DMS79 (cell line): ENCODE measurements around the gene MYO16.
A peak's percentile ranks its signal among the peaks of the same experiment; 100 is the strongest.

Experiments
- DNase-seq: peaks from one replicate; lab custom pipeline; 2025; lab: John Stamatoyannopoulos, UW

Gene MYO16

DNA sequence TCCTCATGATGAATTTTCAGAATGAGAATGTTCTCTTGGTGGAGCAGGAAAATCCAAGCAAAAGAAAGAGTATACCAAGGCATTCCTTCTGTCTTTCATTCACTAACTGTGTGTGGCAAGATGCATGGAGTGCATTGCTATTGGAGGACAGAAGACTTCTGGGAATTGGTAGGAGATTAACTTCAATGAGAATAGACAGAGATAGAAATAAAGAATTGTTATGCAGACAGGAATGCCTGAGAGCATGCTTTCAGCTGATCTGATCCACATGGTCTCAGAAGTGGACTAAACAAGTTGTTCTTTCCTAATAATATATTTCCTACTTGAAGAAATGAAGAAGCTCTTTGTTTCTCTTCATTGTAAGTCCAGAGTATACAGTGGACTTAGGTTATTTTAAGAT lies 303.6 kb downstream of the MYO16 start:
- DNase-seq: no peak

DNA sequence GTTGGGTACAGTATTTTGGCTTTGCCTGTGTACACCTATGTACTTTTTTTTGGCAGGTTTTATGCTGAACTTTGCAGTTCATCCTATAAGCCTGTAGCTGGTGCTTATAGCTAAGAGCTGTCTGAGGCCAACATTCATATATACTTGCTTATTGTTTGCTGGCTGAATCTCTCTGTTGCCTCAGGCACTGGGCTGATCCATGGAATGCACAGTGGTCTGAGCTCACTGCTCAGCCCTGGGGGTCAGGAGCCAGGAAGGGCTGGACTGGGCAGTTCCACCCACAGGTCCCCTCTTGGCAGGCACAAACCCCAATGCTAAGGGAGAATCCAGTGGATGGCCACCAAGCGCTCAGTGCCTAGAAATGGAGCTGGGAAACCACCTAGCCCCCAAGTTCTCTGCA lies 308.7 kb downstream of the MYO16 start:
- DNase-seq: no peak

DNA sequence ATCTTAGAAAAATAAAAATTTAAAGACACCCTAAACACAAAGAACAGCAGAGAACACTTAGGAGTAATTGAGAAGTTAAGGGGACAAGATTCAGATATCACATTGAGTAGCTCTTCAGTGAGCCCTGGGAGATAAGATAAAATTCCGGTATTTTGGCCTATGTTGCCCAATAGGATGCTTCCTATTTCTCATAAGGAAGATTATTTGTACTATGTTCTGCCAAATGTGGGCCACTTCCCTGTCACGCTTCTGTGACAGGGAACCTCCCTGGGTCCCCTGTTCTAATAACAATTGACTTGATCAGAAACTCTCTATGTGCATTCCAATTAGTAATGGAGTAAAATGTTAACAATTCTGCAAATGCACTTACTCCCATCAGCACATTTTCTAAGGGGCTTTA lies 310.7 kb downstream of the MYO16 start:
- DNase-seq: no peak

DNA sequence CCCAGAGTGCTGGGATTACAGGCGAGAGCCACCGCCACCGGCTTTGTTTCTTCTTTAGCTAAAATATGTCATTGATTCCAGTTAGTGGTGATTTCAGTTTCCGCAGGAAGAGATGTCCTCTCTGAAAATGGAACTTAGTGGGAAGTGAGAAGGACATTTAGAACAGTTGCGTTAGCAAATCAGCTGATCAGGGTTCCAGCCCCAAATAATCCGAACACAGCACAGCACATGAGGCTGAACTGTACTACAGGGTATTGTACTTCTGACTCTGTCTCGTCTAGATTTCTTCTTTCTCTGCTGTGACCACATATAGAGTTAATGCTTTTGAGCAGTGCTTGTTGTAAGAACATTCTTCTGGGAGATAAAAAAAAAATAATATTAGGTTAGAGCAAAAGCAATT lies 314.4 kb downstream of the MYO16 start:
- no peak for DNase-seq

DNA sequence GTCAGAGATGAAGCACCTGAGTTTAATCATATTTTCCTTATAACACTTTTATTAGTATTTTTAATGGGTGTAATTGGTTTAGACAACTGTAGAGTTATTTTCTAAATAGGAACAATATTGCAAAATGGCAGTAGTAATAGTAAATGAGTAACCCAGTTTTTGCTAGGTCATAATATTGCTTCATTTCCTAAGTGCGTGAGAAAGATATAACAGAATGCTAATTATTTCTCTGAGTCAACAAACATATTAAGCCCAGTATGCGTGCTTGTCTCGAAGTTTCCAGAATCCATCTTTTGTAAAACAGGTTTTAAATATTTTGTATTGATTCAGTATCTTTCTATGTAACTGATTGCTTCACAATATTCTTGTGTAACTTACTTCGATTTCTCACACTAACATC lies 315.3 kb downstream of the MYO16 start:
- no peak for DNase-seq

DNA sequence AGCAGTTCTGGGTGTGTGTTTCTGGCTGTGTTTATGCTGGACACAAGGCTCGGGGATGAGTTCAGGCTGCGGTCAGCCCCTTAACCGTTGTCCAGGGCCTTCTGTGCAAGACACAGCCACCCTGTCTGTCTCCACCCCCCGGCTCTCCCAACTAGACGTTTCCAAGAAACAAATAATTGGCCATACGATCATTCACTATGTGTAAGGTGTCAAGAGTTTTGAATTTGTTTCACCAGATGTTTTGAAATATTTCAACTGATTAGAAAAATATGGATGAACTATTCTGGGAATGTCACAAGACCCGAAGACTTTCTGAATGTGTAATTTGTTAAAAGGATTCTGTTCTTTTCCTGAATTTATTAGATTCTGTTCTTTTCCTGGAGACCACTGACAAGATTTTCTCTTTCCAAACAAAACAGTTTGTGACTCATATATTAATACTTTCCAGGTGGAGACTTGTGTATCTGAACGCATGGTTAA lies 318.2 kb downstream of the MYO16 start:
- no peak for DNase-seq

DNA sequence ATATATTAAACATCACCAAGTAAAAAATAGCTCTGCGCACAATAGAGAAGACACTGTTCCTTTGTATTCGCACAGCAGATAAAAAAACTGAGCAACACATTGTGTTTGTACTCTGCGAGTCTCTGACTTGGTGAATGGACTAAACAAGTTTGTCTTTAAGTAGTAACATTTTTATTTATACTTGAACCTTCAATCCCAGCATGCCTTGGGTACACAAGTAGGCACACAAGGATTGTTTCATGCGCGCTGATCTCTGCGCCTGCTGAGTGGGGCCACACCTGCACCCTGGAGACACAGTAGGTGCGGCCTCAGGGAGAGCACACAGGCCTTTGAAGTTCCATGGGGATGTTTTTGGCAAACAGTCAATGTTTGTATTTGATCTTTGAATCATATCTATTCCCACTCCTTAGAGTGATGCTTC lies 318.9 kb downstream of the MYO16 start:
- DNase-seq: no peak

DNA sequence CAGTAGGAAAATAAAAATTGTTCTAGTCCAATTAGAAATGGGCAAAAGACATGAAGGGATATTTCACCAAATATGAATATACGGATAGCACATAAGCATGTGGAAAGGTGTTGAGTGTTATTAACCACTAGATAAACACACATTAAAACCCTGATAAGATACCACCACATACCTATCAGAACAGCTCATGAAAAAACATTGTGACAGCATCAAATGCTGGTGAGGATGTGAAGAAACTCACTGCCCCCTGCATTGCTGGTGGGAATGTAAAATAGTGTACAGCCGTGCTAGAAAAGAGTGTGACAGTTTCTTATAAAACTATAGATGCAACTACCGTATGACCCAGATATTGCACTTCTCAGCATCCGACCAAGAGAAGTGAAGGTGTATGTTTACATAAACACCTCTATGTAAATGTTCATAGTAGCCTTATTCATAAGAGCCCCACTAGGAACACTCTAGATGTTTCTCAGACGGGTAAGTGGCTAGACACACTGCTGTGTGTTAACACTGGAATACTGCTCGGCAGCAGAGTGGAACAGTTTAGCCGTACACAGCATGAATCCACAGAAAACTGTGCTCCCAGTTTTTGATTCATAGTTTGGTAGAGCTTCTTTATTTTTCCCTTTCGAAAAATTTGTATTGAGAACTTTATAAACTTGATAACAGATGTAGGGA lies 321.1 kb downstream of the MYO16 start:
- no peak for DNase-seq

DNA sequence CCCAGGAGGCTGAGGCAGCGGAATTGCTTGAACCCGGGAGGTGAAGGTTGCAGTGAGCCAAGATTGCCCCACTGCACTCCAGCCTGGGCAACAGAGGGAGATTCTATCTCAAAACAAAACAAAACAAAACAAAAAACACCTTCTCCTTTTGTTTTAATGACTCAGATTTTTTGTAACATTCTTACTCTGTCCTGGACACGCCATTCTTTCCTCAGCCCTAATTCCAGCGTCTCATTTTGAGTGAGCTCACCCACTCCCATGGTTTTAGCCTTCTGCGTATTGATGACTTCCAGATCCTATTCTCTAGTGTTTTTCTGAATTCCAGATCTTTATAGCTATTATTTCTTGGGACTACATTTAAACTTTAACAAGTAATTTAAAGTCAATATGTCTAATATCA lies 326.3 kb downstream of the MYO16 start:
- no peak for DNase-seq

DNA sequence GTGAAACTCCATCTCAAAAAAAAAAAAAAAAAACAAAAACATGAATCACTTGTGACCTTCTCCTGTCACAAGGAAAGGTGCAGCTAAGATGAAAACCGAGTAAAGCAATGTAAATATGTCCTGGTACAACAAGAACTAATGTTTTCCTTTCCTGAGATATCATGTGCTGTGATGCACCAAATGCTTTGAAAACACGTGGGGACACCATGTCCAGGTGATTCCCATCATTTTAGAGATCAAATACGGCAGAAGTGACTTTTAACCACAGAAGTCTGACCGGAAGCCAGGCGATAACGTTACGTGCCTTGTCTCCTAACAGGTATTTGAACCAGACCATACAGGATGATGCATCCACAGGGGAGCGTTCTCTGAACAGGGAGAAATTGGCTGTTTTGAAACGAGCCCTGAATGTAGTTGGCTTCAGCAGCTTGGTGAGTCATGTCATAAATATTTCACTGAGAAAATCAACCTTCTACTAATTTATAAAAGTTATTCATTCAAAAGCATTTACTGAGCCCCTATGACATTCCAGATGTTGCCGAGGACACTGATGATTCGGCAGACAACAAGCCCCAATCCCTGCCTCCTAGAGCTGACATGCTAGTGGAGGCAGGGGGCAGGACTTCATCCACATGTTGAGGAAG lies 328.1 kb downstream of the MYO16 start:
- DNase-seq: no peak

DNA sequence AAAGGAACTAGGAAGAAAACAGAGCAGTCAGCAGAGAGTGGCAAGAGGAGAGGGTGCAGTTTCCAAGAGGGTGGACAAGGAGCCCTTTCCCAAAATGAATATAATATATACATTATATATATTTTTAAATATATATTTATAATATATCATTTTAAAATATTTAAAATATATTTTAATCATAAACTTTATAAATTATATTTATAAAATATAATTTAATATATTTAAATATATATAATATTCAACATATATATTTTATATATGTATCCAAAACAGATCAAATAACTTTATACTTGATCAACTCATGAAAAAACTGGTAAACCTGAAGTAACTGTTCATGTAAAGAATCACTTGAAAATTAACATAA lies 328.6 kb downstream of the MYO16 start:
- no peak for DNase-seq

DNA sequence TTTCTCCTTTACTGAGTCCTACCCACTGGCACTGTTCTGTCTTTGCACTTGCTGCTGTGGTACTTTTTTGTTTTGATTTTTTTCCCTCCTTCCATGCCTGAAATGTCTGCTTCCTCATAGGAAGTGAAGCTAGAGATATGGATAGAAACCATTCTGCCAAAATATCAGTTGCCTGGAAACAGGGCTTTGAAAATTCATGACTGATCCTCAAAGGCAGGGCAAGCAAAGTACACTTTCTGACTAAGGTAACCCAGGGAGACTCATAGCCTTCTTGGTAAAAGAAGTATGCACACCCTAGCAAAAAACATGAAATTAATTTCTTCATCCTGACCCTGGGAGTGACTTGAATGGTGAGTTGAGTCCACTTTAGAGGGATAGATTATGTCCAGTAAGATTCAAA lies 329.8 kb downstream of the MYO16 start:
- DNase-seq: no peak

DNA sequence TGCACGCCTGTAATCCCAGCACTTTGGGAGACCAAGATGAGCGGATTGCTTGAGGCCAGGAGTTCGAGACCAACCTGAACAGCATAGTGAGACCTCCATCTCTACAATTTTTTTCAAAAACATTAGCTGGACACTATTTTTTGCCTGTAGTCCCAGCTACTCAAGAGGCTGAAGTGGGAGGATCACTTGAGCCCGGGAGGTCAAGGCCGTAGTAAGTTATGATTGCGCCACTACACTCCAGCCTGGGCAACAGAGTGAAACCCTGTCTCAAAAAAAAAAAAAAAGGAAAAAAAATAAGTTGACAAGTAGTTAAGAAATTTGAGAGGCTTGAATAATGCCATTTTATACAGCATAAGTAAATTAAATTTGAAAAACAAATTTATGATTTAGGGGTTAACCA lies 330.6 kb downstream of the MYO16 start:
- no peak for DNase-seq

DNA sequence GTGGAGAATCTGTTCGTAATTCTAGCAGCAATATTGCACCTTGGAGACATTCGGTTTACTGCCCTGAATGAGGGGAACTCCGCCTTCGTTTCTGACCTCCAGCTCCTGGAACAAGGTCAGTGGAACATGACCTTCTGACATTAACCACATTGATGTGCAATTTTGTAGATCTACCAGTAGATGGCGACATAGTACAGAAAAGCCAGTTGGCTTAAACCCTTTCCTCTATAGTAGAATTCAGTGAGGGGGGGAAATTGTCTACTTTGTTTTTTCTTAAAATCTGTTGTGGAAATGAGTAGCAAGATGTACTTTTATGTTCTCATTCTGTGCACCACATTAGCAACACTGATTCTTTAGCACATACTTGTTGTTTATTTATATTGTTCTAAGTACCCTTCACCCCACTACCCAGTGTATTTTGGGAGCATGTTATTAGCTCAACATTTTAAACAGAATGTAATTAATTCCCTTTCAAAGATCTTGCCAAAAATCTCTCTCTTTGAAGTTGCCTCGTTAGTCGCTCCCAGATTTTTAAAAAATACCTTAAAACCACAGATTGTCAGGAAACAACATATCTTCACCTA lies 332.2 kb downstream of the MYO16 start:
- DNase-seq: peak; percentile 28

DNA sequence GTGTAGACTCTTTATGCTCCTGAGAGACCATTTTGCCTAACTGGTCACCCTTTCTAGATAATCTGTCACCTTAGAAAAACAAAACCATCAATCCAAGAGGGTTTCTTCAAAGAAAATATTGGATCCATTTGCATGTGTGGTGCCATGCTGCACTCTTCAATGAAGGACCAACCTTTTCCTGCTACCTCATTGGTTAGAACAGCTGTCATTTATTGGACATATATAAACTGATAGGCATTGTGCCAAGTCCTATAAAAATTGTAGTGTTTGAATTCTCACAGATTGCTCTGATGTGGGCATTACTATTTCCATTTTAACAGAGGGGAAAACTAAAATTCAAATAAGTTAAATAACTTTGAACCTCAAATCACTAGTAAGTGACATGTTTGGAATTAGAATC lies 333.2 kb downstream of the MYO16 start:
- DNase-seq: no peak

DNA sequence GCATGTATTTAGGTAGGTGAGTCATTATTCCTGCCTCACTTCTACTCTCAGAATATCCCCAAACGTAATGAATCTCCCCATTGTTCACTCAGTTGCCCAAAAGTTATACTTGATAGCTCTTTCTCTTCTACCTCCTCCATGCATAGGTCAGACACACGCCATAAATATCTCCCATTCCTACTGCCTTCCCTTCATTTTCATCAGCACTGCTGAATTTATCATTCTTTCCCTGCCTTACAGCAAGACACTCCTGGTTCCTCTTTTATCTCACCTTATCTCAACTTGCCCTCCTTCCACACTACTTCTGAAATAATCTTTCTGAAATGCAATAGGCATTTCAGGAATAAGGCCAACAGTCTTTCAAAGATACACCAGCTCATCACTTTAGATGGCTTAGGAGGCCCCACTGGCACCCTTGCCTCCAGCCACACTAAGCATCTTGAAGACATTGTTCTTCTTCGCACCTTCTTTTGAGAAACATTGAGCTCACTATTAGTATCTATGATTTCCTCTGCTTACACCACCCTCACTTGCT lies 333.9 kb downstream of the MYO16 start:
- DNase-seq: no peak

DNA sequence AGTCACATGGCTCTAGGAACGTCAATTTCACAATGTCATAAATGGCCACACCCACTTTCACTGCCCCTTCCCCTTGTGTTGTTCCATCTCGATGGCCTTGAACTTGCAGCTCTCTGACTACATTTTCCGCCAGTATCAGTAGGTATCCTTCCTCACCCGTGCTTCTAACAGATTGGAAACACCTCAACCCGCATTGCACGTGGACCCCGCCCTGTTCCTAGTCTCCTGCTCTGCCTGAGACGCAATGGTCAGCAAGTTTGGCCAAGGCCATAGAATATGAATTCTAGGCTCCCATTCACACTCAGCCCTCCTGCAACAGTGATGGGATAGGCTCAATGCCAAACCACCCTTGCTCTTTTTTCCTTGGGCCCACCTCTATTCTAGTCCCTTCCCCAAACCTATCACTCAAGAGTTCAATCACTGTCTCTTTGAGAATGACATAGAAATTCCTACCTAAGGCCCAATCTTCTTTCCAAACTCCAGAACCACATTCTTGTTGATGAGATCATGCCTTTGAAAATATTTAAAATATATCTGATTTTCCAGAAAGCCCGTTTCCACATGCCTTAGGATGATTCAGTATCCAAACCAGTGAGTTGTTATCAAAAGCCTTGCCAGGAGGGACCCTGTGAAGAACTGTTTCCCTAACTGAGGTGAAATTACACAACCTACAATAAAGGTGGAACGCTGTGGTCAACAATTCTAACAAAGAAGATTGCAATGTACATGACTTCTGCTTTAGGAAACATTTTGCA lies 334.6 kb downstream of the MYO16 start:
- DNase-seq: no peak

DNA sequence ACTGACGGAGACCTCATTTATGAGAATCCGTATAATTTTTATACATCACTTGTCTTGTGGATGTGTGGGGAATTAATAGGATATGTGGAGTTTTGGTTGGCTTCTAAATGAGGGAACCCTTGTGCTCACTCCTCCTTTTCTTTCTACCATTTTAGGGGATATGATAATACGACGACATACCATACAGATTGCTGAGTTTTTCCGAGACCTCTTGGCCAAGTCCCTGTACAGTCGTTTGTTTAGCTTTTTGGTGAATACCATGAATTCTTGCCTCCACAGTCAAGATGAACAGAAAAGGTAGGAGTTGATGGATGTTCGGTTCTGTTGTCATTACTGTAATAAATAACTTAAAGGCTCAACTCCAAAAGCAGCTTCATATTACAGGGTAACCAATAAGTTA lies 335.2 kb downstream of the MYO16 start:
- DNase-seq: no peak

DNA sequence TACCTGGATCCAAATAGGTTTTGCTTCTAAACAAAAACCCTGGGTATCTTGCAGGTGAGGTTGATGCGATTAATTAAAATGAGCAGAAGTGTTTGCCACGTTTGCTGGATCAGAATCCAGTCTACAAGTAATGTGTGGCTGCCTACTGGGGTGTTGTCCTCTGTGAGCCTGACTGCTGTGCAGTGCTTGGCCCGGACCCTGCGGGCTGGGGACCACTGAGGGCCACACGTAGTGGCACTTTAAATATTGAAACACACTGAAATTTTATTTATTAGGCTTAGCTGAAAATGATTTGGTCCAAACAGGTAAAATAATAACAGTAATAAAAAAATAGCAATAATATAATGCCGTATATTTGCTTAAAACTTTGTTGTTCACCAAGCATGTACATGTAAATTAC lies 338.0 kb downstream of the MYO16 start:
- no peak for DNase-seq

DNA sequence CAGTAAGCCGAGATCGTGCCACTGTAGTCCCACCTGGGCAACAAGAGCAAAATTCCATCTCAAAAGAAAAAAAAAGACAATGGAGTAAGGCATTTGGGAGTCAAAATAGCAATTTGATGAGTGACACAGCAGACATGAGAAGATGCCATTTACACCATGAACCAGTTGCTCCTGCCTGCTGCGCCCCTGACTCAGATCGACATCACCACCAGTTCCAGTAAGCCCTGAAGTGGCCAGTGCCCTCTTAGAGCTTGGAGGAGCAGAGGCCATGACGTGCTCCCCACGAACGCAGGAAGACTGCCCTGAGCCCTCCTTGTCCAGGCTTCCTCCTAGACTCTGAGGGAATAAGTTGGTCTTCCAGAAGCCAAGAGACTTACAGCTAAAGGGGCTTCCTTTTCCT lies 339.2 kb downstream of the MYO16 start:
- DNase-seq: no peak

DNA sequence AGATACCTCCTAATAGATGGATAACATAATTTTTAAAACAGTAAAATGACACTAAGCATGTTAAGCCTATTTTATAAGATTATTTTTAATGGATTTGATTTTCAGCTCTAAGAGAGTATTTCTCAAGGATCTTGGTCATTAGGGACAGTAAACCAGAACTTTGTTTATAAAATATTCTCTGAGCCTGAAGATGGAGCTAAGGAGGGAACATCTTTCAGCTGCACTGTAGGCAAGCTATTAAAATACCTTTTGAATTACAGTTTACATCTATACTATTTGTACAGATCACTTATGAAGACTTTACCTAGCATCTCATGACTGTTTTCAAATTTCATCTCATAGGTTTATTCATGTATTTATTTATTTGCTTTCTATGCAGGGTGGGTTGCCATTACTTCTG lies 345.3 kb downstream of the MYO16 start:
- no peak for DNase-seq

DNA sequence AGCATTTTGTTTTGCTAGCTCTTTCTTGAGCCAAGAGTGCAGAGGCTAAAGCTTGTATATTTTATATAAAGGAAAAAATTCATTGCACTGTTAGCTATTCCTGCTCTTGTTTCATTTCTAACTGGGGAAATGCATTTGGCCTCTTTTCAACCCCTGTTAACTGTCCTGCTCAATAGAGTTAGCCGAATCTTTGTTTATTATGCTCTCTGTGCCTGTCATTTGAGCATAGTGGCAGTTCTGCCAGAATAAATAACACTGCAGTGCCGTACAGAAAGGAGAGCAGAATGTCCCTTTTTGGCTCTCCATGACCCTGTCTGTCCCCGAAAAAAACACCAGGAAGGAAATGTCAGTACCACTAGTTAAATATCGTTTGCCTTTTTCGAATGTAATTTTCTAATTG lies 350.8 kb downstream of the MYO16 start:
- no peak for DNase-seq

DNA sequence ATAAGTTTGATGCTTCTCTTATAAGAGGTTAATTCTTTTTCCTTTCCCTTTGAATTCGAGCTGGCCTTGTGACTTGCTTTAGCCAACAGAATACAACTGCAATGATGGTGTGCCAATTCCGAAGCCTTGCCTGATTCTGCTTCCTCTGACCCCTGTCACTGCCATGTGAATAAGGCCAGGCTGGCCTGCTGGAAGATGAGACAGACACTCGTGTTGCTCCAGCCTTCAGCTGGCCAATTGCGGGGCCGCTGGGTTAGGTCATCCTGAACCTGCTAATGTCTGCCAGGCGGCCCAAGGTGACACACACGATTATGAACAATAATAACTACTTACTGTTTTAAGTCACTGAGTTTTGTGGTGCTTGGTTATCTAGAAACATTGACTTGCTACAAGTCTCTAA lies 352.0 kb downstream of the MYO16 start:
- DNase-seq: no peak
